ELF-1 (cell line): ENCODE measurements around the gene APPL2.

Experiments used
- DNase-seq: peaks from one replicate; pipeline ENCODE4 v3.0.0-alpha.2; 2016; ENCODE audit warnings: low read depth, low spot score

The APPL2 gene

DNA sequence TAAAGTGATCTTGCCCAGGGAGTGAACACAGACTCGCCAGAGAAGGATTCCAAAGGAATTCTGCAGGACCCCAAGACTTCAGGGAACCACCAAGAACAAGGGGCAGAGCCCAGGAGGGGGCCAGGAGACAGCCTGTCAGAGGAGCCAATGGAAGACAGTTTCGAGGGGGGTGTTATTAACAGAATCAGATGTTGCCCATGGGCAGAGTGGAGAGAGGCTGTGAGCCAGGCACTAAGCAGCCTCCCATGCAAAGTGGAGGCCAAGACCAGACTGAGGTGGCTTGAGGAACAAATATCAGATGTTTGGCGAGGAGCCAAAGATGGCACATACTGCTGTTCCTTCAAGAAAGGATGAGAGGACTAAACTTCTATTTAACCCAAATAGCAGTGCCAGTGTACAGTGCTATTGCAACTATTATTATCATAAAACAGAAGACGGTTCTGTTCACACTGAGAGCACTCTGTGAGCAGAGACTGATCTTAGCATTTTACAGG, 12.6 kb downstream of the APPL2 start:
- no peak for DNase-seq

DNA sequence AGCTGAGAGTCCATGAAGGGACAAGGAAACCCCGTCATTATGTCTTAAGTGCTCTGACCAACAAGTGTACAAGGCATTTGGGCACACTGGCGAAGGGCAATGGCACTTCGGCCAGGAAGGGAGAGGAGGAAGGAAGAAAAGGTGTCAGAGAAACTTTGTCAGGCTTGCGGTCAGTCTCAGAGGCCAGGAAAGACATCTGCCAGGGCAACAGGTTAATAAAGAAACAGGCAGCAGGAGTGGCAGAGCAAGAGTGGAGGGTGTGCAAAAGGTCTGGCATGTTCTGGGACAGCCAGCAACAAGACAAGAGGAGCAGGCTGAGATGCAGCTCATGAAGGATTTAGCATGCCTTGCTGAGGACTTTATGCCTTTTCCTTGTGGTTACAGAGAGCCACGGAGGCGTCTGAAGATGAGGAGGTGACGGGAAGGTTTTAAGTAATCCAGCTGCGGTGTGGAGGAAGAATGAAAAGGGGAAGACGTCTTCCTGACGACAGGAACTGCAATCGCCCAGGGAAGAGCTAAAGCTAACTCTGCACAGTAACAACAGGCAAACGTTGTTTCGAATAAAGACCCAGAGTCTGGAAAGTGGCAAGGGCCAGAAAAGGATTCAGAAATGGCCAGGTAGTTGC, 13.1 kb downstream of the APPL2 start:
- DNase-seq, result no peak

DNA sequence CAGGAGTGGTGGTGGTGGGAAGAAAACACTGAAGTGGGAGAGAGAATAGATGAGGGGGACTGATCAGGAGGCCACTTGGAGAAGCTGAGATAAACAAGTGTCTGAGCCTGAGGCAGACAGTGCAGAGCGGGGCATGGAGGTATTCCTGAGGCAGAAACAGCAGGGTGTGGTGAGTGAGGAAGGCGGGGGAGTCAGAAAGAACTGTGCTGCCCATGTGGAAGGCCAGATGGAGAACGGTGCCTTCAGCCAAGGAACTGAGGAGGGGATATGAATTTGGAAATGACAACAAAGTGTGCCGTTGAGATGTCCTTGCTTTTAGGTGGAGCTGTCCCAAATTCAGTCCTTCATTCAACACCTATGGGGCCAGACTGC, 13.7 kb downstream of the APPL2 start:
- no peak for DNase-seq

DNA sequence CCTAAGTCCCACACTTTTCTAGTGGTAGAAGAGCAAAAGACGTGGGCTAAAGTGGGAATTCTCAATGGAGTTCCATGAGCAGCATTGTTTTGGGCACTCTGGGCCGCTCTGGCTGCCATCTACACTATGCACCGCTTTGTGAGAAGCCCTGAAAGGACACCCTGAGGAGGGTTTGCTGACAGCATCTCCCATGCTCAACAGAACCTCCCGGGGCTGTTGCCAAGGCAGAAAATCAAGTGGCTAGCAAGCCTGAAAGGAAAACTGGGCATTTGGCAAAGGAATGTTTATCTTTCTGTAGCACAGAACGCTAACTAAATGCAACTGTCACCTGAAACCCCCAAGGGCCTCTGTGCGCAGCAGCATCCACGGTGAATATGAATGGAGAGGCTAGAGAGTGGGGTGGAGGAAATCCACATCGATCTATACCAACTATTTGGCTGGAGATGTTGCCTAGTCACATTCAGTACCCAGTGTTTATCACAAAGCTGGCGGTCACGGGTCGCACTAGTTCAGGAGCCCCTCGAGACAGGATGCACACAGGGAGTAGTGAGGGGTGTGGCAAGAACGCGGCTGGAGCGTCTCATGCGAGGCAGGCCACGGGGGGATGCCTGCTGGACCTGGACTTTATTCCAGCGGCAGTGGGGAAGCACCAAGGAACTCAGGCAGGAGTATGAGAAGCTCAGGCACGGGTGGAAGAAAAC, 14.2 kb downstream of the APPL2 start:
- DNase-seq, result no peak

DNA sequence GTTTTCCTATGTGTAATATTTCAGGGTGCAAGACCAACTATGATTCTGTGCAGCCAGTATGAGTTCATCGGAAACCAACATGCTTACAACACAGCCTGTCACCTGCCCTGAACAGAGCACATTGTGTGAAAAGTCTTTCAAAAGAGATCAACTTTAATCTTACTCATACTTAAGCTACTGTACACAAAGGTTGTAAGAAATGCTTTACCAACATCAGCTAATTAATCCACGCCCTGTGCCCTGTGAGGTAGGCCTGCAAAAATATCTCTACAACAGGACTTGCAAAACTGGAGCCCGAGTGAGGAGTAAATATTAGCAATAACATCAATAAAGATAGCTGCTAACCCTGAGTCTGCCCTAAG, 15.1 kb downstream of the APPL2 start:
- DNase-seq, result no peak

DNA sequence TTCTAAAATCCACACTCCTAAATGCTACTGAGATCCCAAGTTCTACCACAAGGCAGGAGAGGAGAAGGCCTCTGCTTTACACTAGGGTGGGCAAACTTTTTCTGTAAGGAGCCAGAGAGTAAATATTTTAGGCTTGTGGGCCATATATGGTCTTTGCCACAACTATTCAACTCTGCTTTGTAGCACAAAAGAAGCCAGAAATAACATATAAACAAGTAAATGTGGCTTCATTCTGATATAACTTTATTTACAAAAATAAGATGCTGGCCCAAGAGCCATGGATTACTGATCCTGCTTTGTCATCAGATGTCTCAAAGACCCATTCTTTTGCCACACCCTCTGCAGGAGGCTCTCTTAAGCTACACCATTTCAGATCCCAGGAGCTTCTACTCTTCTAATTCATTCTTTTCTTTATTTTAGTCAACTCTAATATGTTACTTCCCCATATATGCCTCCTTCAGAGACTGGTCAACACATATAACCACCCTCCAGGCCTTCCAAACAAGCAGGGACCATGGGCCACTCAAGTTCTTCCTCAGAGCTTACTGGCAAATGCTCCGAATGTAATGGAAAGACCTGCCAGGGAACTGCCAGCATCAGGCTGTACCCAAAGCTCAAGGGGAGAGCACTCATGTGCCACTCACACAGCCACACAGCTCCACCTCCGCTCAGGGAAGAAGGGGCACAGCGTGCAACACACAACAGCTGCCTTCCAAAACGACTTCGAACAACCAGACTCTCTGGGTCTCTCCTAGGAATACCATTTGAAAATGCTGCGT, 15.6 kb downstream of the APPL2 start:
- no peak for DNase-seq

DNA sequence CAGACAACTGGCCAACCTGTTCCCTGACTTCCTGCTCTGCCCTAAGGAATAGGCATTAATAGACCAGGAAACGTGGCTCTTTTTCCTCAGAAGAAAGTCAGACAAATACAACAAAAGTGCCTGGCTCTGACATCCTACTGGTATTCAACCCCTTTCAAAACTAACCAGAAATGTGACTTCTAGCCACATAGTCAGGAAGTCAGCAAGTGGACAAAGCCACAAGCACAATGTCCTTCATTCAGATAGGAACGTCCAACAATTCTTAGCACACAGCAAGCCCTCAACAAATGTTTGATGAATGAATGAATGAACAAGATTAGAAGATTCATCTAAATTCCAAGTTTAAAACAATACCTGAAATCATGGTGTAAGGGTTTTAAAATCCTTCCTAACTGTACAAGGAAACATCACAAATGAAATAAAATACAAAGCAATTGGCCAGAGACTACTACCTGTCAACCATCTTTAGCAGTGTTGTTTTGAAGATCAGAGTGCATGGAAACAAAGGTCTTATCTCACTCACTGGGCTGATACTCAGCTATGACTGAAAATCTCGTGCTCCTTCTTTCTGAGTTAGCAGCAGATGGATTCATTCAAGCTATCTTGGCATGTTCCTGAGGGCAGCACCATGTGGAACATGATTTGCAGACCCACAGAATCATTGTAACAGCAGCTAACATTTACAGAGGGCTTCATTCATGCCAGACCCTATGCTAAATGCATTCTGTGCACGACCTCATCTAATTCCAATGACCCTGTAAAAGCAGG, 16.5 kb downstream of the APPL2 start:
- no peak for DNase-seq

DNA sequence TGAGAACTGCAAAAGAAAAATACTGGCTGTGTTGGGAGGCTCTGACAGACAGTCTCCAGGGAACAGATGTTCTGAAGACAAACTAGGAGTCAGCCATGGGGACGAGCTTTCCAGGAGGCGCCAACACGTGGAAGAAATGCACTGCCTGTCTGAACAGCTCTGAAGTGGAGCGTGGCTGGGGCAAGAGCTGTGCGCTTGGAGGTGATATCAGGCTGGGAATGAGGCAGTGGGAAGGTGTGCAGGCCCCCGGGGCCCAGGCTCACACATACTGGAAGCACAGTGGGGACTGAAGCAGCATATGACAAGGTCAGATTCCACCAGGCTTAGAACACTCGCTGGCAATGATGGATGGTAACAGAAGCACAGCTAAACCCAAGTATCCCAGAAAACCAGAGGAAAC, 17.5 kb downstream of the APPL2 start:
- DNase-seq, result no peak

DNA sequence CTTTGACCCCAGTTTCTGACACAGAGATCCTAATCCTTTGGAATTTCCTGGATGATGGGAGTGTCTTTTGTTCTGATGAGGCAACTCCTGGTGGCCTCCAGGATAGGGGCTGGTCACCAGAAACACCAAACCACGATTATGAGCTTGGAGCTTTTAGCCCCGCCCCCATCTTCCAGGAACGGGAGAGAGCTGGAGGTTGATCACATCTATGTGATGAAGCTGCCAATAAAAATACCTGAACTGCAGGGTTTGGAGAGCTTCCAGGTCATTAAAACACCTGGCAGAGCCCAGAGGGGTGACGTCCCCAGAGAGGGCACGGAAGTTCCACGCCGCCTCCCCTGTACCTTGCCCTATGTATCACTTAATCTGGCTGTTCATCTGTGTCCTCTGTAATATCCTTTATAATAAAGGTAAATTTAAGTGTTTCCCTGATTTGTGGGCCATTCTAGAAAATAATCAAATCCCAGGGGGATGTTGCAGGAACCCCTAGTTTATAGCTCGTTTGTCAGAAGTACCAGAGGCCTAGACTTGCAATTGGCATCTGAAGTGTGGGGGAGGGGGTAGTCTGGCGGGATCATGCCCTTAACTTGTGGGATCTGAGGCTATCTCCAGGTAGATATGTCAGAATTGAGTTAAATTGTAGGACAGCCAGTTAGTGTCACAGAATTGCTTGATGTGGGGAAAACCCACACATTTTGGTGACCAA, 21.2 kb downstream of the APPL2 start:
- no peak for DNase-seq

DNA sequence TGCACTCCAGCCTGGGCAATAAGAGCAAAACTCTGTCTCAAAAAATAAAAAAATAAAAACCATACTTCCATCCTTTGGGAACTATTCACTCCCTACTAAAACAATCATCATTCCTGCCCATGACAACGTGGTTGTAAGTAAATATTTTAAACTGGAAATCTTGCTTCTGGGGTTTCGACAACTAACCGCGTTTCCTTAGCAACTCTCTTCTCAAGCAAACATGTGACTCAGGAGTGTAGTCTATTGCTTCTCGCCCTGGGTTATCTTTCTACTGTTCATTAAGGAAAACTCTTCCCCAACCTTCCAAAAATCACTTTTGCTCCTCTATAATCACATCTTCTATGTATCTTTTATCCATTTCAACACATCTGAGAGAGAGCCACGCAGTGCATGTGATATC, 21.8 kb downstream of the APPL2 start:
- DNase-seq, result no peak

DNA sequence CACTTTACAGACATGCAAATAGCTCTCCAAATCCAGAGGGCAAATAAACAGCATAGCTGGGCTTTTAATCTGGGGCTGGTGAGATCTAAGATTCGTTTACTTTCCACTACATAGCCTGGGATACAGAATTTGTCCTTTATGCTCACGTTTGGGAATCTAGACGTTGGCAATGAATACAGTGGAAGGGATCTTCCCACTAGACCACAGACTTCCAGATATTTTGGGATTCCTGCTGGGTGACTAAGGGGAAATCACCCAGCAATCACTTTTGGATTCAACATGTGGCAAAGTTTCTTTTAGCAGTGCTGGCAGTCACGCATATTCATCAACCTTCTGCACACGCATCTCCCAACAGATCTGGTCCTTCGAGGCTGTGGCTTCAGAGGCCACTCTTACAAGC, 23.5 kb downstream of the APPL2 start:
- no peak for DNase-seq

DNA sequence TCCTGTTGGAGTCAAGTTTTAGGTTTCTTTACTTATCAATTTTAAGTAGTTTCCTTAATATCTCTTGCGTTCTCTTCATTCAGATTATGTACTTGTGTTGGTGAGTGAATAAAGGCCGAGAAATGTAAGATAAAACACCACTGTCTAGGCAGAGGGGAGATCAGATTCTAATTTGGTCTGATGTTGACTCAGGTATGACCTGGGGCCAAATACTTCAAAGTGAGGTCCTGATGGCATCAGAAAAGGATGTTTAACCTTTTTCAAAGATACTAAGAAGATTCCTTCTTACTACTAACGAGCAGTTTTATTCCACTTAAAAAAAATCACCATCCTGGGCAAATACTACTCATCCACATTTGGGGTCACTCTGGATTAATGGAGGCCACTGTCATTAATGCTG, 26.9 kb downstream of the APPL2 start:
- no peak for DNase-seq

DNA sequence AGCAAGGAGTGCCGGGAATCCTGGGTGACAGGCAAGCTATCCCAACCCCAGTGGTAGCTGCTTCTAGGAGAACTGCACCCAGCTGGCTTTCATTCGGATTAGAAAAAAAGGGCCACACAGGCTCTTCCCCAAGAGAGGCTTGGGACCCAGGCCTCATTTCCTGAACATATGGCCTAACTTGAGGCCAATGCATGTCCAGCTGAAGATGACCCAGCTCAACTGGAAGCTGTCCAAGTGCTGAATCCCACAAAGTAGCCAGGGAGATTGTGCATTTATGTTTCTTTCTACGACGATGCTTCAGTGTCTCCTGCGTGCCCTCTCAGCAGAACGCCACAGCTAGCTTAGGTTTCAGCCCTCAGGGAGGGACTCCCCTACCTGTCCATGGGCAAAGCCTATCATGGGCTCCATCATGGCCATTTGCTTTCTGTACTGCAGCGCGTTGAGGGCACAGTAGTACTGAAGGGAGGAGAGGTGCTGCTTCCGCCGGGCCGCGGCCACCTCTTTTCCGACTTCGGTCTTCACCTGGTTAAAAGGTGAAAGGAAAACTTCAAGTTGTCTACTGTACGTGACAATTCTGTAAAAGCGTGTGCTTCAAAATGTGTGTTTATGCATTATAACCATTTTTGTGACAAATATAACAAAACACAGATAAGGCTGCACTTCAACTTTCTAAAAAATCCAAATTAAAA, 29.1 kb downstream of the APPL2 start:
- DNase-seq, result no peak

DNA sequence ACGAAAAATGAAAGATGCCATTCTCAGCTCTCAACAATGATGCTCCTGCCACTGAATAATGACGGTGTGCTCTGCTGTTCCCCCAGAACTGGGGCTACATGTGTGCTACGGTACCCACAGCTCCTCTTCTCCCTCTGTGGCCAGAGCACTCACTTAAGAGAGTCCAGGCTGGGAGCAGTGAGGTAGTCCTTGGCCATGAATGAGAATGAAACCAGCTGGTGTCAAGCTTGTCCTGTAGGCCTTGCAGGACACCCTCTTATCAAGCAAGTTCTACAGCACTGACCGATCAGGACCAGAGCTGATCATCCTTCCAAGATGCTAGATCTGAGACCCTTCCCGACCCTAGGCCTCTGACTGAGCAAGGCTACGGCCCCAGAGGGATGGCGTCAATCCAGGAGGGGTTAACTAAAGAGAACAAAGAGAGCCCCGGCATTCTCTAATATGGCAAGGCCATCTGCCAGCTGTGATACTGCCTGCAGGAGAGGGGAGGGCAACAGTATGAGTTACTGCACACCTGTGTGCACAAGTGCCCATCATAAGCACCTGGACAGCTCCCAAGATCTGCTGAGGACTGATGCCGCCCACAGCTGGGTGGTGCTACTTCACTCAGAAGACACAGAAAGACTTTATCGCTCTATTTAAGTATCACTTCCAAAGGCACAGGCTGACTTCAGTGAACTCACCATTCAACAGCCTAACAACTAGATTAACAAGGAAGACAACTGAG, 30.5 kb downstream of the APPL2 start:
- DNase-seq, result no peak

DNA sequence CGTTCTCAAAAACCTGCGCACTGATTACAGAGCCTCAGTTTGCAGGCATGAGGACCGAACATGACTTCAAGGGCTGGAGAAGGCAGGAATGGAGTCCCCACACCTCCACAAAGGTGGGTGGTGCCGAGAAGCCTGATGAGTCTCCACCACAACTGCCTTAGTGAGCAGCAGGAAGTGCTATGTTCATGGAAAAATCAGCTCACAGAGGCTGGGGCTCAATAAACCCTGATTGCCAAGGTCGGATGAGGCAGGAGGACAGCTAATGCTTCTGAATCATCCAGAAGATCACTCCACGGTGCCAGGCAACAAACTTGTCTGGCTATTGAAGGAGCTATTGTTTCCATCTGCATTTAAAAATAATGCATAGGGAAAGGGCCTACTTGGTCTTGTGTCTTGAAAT, 31.1 kb downstream of the APPL2 start:
- no peak for DNase-seq

DNA sequence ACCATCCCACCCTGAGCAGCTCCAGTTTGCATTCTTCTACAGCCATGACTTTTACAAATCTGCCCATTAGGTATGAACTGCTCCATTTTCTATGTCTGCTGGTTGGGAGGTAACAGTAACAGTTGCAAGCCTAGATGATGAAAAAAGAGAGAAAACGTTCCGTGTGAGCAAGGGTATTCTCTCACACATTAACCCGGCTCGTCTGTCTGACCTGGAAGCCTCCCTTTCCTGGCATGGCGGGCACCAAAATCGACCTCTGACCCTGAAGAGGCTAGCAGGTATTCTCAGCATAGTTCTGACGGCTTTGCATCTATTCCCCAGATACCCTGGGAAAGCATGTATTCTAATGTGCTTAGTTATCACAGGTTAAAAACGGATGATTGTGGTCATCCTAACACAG, 31.8 kb downstream of the APPL2 start:
- no peak for DNase-seq

DNA sequence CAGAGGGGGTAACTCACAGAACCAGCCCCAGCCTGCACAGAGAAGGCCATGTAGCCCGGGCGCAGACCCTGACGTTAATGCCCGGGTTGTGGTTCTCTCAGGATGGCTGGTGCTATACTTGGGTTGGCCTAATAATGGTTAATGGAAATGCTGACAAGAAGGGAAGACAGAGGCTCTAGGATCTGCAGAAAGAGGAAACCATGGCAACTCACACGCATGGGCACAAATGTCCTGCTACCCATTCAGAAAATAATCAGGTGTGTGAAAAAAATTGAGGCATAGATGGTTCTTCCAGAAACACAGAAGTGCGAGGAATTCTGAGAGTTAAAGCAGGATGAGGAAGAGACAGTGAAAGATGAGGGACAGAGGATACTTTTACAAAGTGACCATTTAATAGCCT, 33.8 kb downstream of the APPL2 start:
- DNase-seq, result no peak

DNA sequence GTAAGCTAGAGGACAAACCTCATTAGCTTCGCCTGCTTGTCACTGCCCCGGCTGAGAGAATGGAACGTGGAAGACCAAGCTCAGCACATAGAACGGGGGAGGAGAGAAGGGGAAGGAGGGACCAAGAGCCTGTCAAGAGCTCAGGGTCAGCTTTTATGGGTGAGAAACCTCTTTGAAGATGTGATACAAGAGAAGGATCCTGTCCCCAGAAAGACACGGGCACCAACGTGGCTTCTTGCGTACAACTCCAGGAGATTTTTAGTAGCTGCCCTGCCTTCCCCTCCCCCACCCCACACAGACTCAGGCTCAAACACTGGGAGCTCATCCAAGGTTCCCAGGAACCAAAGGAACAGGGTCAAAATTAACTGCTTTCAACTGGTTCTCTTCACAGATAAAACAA, 34.7 kb downstream of the APPL2 start:
- no peak for DNase-seq

DNA sequence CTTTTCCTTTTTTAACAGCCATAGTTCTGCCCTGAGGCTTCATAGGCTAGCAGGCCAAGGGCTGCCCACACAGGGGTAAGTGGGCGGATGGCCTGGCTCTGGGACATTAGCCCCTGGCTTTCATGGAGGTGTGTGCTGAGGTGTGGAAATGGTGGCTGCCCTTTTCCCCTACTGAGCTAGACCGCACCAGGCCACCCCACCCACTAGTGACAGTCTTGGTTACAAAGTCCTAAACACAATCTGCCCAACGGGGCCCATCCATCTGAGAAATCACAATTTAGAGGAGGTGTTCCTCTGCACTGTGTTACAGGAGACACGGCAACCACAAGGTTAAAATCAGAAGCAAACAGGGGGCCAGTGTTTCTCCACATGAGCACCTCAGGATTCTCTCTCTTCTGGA, 35.6 kb downstream of the APPL2 start:
- no peak for DNase-seq

DNA sequence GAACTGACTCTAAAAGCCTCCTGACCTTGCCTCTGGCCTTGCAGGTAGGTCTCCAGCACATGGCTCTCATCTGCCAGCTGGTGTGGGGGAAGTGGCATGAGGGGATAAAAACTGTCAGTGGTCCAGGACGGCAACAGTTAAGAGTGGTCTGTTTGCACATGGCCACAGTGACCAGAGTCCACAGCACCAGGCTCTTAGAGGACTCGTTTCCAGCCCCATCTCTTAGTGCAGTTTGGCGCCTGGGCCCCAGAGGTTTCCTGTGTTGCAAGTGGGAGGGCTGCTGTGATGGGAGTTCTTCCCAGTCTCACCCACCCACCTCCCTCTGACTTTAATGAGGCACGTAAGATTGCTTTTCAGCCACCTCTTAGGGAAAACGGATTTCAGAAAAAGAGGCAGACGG, 37.0 kb downstream of the APPL2 start:
- no peak for DNase-seq
